Endothelial cell (in vitro differentiated cells): ENCODE results near the gene BTG3. TPM values are rescaled to one million over a fixed set of nuclear protein-coding genes. Genes with fewer than 3 reads are reported as not detected.

Experiments
- DNase-seq: peaks from one replicate; pipeline ENCODE4 v3.0.0; 2021; ENCODE audit warnings: low spot score
- H3K27ac Mint-ChIP-seq: one replicate; pipeline ENCODE4 v1.8.0; 2021; ENCODE audit warnings: mixed read lengths, inconsistent platforms; ENCODE audit not compliant: unreplicated experiment
- H3K27me3 Mint-ChIP-seq: one replicate; pipeline ENCODE4 v1.8.0; 2021; ENCODE audit warnings: mild to moderate bottlenecking, moderate library complexity, mixed read lengths, inconsistent platforms; ENCODE audit not compliant: unreplicated experiment
- H3K36me3 Mint-ChIP-seq: one replicate; pipeline ENCODE4 v1.8.0; 2021; ENCODE audit warnings: mild to moderate bottlenecking, low read depth, mixed read lengths, inconsistent platforms; ENCODE audit not compliant: unreplicated experiment
- H3K4me1 Mint-ChIP-seq: one replicate; pipeline ENCODE4 v1.8.0; 2021; ENCODE audit warnings: mild to moderate bottlenecking, mixed read lengths, inconsistent platforms; ENCODE audit not compliant: unreplicated experiment
- H3K4me3 Mint-ChIP-seq: one replicate; pipeline ENCODE4 v1.8.0; 2021; ENCODE audit warnings: mild to moderate bottlenecking, mixed read lengths, inconsistent platforms; ENCODE audit not compliant: unreplicated experiment
- H3K9me3 Mint-ChIP-seq: one replicate; pipeline ENCODE4 v1.8.0; 2021; ENCODE audit warnings: mixed read lengths, inconsistent platforms; ENCODE audit not compliant: unreplicated experiment
- total RNA-seq: library from RNA; stranded (reverse); fragmentation: NEBNext Ultra II Directional; extraction: Animal tissue kit (Norgen Biotek cat#: 25700); gene quantifications from one replicate; pipeline ENCODE4 v1.2.1, GENCODE V29; 2021; ENCODE audit not compliant: unreplicated experiment
- TF ChIP-seq, protein P1 (sequence below): fragments of 200-600 bp; sonication (generic); IDR thresholded peaks from one replicate; pipeline ENCODE4 v1.5.0; 2021; ENCODE audit warnings: antibody characterized with exemption; ENCODE audit not compliant: unreplicated experiment

Gene BTG3
- total RNA-seq, 1 donor from 2014 or later = 18.5 TPM

DNA sequence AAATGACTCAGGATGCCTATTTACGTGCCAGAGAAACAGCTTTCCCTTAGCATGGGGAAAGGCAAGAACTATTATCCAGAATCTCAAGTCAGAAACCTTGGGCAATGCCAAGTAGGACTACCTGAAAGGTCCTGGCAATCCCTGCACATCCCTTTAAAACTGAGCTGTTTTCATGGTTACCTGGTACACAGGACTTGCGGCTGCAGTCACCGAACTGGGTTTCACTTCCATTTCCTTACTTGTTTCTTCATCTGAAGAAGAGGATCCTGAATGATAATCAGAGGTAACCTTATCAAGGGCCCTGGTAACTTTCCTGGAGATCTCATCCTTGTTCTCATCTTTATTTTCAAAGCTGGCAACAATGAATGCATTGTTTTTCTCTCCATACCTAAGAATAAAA, 14.3 kb downstream of the BTG3 start:
- Mint-ChIP-seq H3K9me3 (no peaks in the 10 kb centered on the region), H3K27ac (no peak overlapping the region), H3K4me3 (no peak overlapping the region), H3K27me3 (no peaks in the 10 kb centered on the region), H3K36me3 (peaks cover 15% of the 10 kb centered on the region), H3K4me1 (no peaks in the 10 kb centered on the region)
- DNase-seq = no peak
- TF ChIP-seq, protein P1, sequence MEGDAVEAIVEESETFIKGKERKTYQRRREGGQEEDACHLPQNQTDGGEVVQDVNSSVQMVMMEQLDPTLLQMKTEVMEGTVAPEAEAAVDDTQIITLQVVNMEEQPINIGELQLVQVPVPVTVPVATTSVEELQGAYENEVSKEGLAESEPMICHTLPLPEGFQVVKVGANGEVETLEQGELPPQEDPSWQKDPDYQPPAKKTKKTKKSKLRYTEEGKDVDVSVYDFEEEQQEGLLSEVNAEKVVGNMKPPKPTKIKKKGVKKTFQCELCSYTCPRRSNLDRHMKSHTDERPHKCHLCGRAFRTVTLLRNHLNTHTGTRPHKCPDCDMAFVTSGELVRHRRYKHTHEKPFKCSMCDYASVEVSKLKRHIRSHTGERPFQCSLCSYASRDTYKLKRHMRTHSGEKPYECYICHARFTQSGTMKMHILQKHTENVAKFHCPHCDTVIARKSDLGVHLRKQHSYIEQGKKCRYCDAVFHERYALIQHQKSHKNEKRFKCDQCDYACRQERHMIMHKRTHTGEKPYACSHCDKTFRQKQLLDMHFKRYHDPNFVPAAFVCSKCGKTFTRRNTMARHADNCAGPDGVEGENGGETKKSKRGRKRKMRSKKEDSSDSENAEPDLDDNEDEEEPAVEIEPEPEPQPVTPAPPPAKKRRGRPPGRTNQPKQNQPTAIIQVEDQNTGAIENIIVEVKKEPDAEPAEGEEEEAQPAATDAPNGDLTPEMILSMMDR = no peak

DNA sequence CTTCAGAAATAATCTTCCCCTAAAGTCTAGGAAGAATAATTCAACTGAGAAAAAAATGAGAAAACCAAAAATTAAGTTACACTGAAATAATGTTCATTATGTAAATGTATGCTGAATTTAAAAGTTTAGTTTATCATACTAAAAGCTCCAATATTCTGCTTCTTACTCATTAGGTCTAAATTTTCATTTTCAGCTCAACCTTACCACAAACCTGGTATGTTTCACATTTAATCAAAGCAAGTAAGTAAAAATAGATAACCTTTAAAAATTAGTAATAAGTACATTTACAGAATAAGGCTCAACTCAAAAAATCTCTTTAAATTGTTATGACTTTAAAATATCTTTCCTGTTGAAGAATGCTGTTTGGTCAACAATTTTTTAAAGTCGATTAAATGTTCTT, 15.0 kb downstream of the BTG3 start:
- Mint-ChIP-seq H3K27ac (no peak overlapping the region), H3K4me3 (no peak overlapping the region), H3K27me3 (no peaks in the 10 kb centered on the region), H3K9me3 (no peaks in the 10 kb centered on the region), H3K36me3 (peaks cover 12% of the 10 kb centered on the region), H3K4me1 (no peaks in the 10 kb centered on the region)
- TF ChIP-seq, protein P1 = no peak
- no peak for DNase-seq

DNA sequence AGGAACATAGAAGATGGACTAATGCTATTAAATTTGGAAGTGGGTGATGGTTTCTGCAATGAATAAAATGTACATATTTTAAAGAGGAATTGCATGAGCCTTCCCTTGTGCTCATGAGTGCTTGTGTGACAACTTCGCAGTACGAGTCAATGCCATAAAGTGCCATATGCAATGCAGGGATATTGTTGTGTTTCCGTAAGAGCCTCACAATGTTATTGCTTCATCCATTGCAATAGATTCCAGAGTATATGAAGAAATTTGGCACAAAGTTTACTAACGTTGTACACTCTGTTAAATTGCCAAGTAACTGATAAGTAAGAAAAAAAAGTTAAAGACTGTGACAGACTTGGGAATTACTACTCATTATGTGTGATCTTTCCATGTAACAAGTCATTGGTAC, 22.3 kb downstream of the BTG3 start:
- Mint-ChIP-seq H3K36me3 (peaks cover 4% of the 10 kb centered on the region), H3K4me3 (no peak overlapping the region), H3K9me3 (no peaks in the 10 kb centered on the region), H3K4me1 (no peaks in the 10 kb centered on the region), H3K27ac (no peak overlapping the region), H3K27me3 (peaks cover 1% of the 10 kb centered on the region)
- no peak for DNase-seq
- TF ChIP-seq, protein P1 = no peak

DNA sequence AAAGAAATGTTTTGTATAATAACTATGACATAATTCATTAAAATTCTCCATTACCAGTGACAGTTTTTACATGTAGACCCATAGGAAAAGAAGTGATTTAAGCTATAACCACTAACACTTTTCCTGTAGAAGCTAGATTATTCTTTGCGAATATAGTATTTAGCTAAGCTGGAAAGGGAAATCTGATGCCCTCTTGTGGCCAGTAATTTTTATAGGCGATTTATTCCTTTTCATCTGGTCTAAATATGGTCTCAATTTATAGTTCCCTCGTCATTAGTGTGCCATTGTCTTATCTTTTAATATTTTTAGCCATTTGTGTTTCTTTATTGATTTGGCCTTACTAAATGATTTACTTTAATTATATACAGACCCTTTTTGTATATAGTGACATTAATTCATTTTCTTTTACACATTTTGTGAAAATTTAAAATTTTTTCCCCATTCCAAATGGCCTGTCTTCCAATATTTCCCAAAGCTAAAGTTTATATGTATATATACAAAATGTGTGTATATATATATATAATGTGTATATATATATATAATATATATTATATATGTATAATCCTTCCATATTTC, 26.7 kb downstream of the BTG3 start:
- Mint-ChIP-seq H3K27ac (no peak overlapping the region), H3K27me3 (peaks cover 1% of the 10 kb centered on the region), H3K4me1 (no peaks in the 10 kb centered on the region), H3K36me3 (no peaks in the 10 kb centered on the region), H3K4me3 (no peak overlapping the region), H3K9me3 (no peaks in the 10 kb centered on the region)
- TF ChIP-seq, protein P1 = peak; percentile 71
- DNase-seq = no peak

DNA sequence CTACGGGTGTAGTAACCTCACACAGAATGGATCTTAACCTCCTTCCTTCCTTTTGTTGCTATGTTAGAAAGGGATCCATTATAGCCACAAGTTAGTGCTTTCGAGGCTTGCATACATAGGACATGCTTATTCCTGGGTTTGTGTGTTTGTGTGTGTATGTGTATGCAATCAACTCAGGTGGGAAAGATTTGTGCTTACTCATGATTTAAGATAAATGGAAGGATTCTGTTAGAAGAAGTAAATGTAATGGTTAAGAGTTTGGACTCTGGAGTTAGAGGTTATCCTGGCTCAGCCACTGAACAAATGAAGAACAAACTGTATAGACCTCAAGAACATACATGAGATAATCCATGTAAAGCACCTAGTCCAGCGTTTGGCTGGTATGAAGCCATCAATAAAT, 28.8 kb downstream of the BTG3 start:
- Mint-ChIP-seq H3K27me3 (peaks cover 1% of the 10 kb centered on the region), H3K4me3 (no peak overlapping the region), H3K9me3 (no peaks in the 10 kb centered on the region), H3K36me3 (no peaks in the 10 kb centered on the region), H3K4me1 (no peaks in the 10 kb centered on the region), H3K27ac (no peak overlapping the region)
- DNase-seq = no peak
- TF ChIP-seq, protein P1 = no peak
